SK-N-SH treated with all-trans-retinoic acid at 6 μM for 48 hours (cell line): ENCODE data around the gene ZBTB38.

ENCODE experiments used
- ISL1 ChIP-seq: fragments of 250-450 bp; sonication (Bioruptor Pico); IDR thresholded peaks from 2 replicates; pipeline ENCODE4 v2.1.2; 2022; ENCODE audit warnings: mild to moderate bottlenecking, moderate library complexity
- RARB ChIP-seq: fragments of 250-450 bp; sonication (Bioruptor Pico); IDR thresholded peaks from 2 replicates; pipeline ENCODE4 v1.8.0; 2021; ENCODE audit warnings: mild to moderate bottlenecking, moderate library complexity
- TCF4 ChIP-seq: fragments of 250-450 bp; sonication (Bioruptor Pico); IDR thresholded peaks from 2 replicates; pipeline ENCODE4 v1.8.0; 2021; ENCODE audit warnings: mild to moderate bottlenecking, moderate library complexity, borderline replicate concordance
- TF ChIP-seq, protein P1 (sequence below): fragments of 250-450 bp; sonication (Bioruptor Pico); IDR thresholded peaks from 2 replicates; pipeline ENCODE4 v1.5.1; 2020; ENCODE audit warnings: low read depth, mild to moderate bottlenecking, moderate library complexity

DNA sequence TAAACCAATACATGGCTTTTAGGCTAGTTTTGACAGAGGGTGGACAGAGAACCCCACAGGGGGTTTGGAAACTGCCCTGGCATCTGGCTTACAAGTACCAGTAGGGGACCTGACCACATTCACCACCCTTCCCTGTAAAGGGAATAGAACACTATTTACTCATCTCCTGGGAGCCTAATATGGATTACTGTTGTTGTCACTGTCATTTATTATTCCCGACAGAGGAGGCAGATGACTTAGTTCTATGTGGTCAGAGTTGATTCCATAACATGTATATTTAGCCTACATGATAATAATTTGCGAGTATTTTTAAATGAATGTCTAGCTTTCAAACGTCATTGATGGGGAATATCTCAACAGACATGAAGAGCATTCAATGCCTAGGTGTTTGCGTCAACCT is 15.9 kb downstream of the ZBTB38 start:
- TF ChIP-seq ISL1 (CRISPR knock-in tag) (no peak), RARB (CRISPR knock-in tag) (no peak), TCF4 (CRISPR knock-in tag) (no peak)
- TF ChIP-seq, protein P1, sequence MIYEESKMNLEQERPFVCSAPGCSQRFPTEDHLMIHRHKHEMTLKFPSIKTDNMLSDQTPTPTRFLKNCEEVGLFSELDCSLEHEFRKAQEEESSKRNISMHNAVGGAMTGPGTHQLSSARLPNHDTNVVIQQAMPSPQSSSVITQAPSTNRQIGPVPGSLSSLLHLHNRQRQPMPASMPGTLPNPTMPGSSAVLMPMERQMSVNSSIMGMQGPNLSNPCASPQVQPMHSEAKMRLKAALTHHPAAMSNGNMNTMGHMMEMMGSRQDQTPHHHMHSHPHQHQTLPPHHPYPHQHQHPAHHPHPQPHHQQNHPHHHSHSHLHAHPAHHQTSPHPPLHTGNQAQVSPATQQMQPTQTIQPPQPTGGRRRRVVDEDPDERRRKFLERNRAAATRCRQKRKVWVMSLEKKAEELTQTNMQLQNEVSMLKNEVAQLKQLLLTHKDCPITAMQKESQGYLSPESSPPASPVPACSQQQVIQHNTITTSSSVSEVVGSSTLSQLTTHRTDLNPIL (CRISPR knock-in tag): no peak
